Measurements from ENCODE around the gene PYDC1.

The PYDC1 gene

DNA sequence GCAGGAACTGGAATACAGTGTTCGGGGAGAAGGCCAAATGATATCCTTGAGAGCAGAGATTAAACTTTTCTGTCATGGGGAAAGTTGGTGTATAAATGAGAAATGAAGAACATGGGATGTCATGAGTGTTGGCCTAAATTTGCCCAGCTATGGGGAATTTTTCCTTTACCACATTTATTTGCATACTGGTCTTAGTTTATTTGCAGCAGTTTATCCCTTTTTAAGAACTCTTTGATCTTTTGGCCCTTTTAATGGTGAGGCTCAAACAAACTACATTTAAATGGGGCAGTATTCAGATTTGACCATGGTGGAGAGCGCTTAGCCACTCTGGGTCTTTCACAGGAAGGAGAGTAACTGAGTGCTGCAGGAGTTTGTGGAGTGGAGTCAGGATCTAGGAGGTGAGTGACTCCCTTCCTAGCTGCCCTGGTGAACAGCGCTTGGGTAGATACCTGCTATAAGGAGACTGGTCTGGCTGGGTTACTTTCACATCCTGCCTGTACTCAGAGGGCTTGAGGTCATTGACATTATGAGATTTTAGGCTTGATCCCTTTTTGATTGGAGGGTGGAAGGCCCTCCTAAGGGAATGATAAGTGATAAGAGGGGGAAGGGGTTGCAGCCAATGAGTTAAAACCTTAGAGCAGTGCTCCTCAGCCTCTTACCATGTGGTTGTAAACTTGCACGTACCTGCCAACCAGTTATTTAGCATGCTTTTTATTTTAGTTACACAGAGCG lies 25.1 kb downstream of the PYDC1 start:
- TF ChIP-seq, protein P1, sequence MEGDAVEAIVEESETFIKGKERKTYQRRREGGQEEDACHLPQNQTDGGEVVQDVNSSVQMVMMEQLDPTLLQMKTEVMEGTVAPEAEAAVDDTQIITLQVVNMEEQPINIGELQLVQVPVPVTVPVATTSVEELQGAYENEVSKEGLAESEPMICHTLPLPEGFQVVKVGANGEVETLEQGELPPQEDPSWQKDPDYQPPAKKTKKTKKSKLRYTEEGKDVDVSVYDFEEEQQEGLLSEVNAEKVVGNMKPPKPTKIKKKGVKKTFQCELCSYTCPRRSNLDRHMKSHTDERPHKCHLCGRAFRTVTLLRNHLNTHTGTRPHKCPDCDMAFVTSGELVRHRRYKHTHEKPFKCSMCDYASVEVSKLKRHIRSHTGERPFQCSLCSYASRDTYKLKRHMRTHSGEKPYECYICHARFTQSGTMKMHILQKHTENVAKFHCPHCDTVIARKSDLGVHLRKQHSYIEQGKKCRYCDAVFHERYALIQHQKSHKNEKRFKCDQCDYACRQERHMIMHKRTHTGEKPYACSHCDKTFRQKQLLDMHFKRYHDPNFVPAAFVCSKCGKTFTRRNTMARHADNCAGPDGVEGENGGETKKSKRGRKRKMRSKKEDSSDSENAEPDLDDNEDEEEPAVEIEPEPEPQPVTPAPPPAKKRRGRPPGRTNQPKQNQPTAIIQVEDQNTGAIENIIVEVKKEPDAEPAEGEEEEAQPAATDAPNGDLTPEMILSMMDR (IDR thresholded peaks at IDR 0.05; ENCODE audit: insufficient read depth, missing control alignments), result no peak
- FAIRE-seq, result no peak
- no peak for DNase-seq (ENCODE audit: insufficient read length, low spot score)

DNA sequence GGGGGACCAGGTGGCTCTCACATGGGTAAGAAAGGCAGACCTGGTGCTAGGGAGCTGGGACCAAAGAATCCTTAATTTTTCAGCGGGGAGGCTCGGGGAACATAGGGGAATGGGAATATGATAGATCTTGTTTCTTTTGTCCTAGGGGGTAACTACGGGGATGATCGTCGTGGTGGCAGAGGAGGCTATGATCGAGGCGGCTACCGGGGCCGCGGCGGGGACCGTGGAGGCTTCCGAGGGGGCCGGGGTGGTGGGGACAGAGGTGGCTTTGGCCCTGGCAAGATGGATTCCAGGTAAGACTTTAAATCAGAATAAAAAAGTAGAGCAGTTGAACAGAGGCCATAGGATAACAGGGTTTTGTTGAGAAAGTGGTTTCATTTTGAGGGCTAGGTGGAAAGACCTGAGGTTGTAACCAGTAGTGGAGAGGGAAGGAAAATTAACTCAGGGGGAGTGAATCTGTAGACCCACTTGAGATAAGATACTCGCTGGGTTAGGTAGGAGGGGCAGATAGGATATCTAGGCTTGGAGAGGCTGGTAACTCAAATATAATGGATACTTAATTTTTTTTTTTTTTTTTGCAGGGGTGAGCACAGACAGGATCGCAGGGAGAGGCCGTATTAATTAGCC lies 26.0 kb downstream of the PYDC1 start:
- no peak for DNase-seq (ENCODE audit: insufficient read length, low spot score)
- TF ChIP-seq, protein P1 (IDR thresholded peaks at IDR 0.05; ENCODE audit: insufficient read depth, missing control alignments), result no peak
- FAIRE-seq, result no peak

DNA sequence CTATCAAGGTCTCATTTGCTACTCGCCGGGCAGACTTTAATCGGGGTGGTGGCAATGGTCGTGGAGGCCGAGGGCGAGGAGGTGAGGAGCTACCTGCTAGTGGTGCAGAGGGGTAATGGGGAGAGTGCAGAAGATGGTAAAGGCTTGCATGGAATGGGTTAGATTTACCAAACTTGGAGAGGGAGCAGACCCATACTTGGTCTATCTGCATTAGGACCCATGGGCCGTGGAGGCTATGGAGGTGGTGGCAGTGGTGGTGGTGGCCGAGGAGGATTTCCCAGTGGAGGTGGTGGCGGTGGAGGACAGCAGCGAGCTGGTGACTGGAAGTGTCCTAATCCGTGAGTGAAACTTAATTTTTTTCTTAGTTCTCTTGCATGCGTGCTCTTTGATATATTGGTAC lies 26.9 kb downstream of the PYDC1 start:
- TF ChIP-seq, protein P1 (IDR thresholded peaks at IDR 0.05; ENCODE audit: insufficient read depth, missing control alignments), result no peak
- DNase-seq (ENCODE audit: insufficient read length, low spot score), result no peak
- no peak for FAIRE-seq

DNA sequence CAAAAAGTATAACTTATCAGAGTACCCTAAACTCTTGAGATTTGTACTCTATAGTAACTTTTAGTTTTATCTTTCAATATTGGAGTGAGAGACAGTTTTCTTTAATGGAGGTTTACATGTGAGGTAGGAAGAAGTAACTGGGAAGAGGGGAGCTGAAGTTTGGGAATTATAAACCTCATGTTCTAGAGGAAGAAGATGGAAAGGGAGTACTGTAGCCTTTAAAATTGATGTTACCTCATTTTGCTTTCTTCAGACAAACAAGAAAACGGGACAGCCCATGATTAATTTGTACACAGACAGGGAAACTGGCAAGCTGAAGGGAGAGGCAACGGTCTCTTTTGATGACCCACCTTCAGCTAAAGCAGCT lies 27.5 kb downstream of the PYDC1 start:
- FAIRE-seq (no peak), DNase-seq (ENCODE audit: insufficient read length, low spot score) (no peak)
- TF ChIP-seq, protein P1 (IDR thresholded peaks at IDR 0.05; ENCODE audit: insufficient read depth, missing control alignments), result no peak

DNA sequence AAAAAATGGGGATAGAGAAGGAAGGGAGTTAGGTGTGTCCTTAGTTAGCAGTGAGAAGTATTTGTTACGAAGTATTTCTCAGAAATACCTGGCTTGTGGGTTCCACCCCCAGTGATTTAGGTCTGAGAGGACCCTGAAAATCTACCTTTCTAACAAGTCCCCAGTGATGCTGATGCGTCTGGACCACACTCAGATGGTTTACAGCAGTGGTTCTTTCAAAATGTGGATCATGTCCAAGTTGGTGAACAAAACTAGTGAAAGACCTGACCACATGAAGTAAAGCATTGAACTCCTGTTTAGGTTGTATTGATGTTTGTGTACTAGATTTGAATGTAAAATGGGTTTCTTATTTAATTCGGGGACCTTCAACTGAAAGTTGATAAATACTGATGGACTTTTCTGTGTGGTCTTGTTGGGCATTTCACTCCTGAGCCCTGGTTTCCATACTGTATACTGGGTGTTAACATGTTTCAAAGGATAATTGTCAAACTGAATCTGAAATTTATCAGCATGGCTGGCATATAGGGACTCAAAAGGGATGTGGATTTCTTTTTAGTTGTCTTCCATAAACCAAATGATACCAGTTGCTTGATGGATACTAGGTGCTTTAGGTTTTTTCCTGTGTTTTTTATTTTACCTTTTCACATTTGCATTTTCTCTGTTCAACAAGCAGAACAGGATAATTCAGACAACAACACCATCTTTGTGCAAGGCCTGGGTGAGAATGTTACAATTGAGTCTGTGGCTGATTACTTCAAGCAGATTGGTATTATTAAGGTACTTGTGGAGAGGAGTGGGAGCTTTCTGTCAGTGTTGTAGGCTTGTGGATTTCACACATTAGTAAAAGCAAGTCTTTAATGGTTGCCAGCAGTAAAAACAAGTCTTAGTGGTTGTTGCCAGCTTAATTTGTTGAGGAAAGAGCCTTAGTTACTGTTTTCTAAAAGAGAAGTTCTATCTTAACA lies 28.2 kb downstream of the PYDC1 start:
- FAIRE-seq, result no peak
- DNase-seq (ENCODE audit: insufficient read length, low spot score), result no peak
- TF ChIP-seq, protein P1 (IDR thresholded peaks at IDR 0.05; ENCODE audit: insufficient read depth, missing control alignments), result no peak

DNA sequence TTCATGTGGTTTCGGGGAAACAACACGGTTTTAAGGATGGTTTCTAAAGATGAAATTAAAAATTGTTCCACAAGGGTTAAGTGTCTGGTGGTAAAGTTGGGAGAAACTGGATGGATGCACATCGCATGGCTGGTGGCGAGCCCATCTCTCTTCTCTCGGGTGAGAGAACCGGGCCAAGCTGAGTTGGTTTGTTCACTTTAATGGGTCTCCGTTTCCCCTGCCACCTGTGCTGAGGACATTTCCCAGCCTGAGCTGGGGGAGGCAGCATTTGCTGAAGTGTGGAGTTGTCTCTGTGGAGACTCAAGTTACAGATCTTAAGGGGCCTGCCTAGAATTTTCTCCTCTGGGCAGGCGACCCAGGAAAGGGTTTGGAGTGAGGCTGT lies 29.1 kb downstream of the PYDC1 start:
- FAIRE-seq (no peak), DNase-seq (ENCODE audit: insufficient read length, low spot score) (no peak)
- TF ChIP-seq, protein P1 (IDR thresholded peaks at IDR 0.05; ENCODE audit: insufficient read depth, missing control alignments), result no peak

Measured in D721Med (cell line).